HG03066 (cell line): Measurements from ENCODE around the gene GPR183.

ENCODE experiments used
- ATAC-seq: cut with Tn5 transposase; IDR thresholded peaks from one replicate; pipeline ENCODE4 v1.9.1; 2021; ENCODE audit warnings: low read depth; ENCODE audit not compliant: unreplicated experiment

Gene GPR183

DNA sequence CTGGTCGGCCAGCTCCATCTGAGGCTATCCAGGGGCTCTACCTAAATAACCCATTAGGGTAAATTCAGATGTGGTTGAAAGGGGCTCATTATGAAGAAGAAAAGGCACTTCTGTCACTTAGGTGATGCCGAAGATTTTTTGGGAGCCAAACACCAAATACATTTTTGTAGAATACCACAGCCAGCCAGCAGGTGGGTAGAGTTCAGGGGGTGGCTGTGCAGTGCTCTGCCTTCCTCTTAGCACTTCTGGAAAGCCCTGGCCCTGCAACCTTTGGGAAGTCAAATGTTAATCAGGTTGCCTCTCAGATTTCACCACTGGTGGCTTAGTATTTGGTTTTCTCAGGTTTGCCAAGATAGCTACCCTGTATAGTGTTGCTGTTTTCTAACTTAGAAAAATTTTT, 30.5 kb downstream of the GPR183 start:
- ATAC-seq = no peak

DNA sequence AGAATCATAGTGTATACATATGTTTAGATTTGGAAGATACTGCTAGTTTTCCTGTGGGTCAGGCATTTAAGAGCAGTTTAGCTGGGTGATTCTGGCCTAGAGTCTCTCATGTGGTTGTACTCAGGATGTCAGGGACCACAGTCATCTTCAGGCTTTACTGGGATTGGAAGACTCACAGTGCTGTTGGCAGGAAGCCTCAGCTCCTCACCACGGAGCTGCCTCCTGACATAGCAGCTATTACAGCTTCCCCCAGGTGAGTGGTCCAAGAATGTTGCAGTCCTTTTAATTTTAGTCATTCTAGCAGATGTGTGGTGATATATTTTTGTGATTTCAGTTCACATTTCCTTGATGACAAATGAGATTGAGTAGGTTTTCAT, 32.1 kb downstream of the GPR183 start:
- ATAC-seq = no peak

DNA sequence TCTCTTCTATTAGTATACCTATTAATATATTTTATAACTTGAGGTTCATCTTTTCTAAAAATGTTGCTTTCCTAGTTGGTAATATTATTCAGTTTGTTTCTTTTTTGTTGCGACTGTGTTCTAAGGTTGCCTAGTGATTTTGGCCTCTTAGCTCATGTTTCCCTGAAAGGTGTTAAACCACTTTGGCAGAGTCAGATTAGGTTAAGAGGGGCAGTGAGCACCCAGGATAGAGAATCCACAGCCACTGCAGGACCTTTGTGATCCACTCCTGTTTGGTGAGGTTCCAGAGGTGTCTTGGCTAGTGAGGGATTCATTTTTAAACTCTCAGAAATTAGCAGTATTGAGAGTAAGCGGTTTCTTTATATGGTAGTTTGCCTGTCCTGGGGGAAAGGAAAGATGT, 34.1 kb downstream of the GPR183 start:
- ATAC-seq = no peak

DNA sequence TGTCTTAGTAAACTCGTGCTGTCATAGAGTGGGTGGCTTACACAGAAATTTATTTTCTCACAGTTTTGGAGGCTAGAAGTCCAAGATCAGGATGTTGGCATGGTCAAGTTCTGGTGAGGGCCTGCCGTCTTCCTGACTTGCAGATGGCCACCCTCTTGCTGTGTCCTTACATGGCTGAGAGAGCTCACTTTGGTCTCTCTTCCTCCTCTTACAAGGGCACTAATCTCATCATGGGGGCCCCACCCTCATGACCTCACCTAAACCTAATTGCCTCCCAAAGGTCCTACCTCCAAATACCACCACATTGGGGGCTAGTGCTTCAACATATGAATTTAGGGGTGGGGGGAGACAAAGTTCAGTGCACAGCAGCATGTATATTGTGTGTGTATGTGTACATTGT, 34.7 kb downstream of the GPR183 start:
- ATAC-seq = no peak

DNA sequence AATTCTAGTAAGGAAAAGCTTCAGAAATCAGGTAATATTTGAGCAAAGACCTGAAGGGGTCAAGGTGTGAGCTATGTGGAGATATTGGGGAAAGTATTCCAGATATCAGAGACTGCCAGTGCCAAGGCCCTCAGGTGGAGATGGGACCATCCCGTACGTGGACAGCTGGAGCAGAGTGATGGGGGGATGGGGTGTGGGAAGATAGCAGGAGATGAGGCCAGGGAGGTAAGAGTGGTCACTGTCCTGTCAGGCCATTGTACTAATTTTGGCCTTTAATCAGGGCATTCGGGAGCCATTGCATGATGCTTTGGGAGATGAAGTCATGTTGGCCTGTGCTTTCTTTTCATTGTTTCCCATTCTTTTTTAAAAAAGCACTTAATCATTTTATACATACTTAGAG, 36.0 kb downstream of the GPR183 start:
- no peak for ATAC-seq

DNA sequence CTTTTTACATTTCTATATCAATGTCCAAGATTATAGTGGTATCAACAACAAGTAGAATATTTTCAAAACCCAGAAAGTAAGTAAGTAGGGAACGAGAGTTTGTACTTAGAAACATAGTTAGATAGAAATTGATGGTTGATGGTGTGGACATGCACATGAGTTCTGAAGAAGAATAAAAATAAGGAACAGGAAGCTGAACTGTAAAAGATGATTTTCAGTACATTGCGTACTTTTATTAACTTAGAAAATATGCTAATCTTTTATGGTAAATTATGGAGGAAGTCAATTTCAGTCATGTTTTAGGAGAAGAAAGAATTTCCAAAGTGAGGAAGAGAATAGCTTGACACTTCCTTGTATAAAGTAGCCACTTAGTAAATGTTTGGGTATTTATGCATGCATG, 36.7 kb downstream of the GPR183 start:
- ATAC-seq = no peak

DNA sequence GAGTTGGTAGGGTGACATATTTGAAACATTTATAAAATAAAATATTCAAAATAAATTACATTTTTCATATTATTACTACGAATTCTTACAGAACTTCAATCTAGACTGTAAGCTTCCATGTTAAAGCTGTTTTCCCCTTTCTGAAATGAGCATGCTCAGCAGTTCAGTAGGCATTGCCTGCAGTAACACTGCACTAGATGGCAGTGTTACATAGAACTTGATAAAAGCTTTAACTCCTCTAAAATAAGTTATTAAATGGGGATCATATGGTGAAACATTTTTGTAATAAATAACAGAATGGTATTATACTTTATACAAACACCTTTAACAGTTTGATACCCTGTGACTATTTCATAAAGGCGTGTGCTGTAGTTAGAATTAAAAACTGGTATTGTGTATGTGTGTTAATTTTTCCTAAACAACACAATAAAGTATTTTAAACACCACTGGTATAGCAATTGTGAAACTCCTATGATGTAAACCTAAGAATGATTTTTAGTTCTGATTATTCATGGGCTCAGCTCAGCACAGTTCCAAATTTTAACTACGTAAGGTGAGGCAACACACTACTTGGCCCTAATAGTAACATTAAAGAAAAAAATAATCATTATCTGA, 37.5 kb downstream of the GPR183 start:
- ATAC-seq = peak; percentile 64

DNA sequence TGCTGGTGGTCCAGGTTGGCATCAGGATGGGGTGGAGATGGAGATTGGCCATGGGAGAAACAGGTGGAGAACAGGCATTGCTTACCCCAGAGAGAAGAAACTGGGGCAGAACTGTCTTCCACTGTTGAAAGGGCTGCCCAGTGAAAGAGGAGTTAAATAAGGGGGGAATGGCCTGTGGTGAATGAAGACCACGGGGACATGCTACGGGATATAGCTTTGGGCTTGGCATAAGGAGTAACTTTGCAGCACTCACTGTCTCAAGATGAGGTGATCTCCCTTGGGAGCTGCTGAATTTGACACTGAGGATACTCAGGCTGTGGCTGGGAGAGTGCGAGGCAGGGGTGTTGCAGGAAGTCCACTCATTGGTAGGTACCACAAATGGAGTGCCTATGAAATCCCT, 38.4 kb downstream of the GPR183 start:
- ATAC-seq = no peak

DNA sequence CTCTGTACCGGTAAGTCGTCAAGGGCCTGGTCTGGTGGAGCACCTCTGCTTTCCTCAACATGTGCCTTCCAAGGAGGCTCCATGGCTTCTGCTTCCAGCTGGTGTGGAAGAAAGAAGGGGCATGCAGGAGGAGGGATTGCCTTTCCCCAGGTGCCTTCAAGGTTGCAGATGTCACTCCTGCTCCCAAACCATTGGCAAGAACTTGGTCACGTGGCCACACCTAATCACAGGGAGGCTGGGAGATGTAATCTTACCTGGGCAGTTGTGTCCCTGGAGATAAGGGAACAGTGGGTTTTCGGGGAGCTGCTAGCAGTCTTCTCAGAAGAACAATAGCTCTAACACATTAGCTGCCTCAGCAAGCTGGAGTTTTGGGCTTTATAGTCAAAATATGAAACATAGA, 39.3 kb downstream of the GPR183 start:
- ATAC-seq = no peak

DNA sequence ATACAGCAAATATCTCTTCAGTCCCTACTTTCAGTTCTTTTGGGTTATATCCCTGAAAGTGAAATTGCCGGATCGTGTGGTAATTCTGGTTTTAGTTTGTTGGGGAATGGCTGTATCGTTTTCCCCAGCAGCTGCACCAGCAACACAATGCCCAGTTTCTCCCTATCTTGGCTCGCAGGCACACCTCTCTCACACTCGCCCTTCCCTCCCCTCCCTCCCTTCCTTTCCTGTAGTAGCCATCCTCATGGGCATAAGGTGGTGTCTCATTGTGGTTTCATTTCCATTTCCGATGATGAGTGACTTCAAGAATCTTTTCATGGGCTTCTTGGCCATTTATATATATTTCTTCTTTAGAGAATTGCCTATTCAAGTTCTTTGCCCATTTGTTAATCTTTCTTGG, 40.4 kb downstream of the GPR183 start:
- ATAC-seq = no peak

DNA sequence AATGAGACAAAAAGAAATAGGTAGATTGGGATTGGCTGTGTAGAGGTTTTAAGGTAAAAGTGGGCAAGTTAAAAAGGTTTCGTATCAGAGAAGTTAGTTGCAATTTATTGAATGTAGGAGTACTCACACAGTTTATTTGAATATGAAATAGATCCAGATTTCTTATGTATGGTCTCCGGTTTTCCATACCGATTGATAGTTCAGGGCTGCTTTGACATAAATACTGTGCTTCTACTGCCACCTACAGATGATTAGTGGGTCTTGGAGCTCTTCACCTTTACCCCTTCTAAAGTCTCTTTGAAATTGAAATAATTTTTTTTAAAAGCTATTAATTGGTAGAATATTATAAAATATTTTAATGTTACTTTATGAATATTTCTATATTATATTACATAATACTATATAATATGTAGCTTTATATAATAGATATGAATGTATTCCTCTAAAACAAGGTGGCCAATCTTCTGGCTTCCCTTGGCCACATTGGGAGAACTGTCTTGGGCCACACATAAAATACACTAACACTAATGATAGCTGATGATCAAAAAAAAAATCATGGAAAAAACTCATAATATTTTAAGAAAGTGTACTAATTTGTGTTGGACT, 41.3 kb downstream of the GPR183 start:
- no peak for ATAC-seq

DNA sequence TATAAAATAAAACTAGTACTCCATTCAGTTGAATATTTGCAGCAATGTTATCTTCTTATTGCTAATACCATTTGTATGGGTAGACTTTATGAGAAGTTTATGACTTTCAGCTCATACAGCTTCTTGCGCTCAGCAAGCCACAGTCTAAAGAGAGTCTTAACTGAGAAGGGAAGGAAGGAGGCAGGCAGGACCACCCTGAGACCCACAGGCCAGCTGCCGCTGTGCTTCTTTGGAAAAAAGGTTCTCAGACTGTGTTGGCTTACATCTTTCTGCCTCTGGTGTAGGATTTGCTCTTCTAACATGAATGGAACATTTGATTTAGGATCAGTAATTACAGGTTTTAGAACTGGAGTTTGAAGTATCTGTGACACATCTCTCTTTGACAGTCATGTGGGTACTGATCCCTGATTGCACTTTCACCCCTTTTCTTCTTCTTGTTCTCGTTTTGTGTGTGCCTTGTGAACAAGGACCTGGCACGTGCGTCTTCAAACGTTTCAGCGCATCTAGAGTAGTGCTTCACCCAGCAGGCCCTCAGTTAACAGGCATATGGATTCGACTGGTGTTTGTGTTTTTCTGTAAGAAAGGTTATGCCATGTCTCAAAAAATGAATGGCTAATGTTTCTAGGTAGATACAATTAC, 41.9 kb downstream of the GPR183 start:
- no peak for ATAC-seq

DNA sequence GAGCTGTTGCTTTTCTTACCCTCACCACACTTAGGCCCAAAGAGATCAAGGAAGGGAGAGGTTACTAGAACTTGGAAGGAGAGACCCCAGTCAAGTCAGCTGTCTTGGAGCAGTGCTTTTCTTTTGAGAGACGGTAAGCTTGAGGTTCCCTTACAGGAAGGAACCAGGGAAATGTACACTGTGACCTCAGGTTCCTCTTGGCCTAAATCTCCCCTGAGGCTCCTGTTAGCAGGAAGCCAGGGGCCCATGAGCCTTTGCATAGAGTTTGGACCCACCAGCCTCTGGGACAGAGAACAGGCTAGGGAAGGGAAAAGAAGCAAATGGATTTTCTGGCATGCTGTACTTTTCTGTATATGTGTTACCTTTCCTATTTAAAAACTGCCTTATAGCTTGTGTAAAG, 43.1 kb downstream of the GPR183 start:
- no peak for ATAC-seq

DNA sequence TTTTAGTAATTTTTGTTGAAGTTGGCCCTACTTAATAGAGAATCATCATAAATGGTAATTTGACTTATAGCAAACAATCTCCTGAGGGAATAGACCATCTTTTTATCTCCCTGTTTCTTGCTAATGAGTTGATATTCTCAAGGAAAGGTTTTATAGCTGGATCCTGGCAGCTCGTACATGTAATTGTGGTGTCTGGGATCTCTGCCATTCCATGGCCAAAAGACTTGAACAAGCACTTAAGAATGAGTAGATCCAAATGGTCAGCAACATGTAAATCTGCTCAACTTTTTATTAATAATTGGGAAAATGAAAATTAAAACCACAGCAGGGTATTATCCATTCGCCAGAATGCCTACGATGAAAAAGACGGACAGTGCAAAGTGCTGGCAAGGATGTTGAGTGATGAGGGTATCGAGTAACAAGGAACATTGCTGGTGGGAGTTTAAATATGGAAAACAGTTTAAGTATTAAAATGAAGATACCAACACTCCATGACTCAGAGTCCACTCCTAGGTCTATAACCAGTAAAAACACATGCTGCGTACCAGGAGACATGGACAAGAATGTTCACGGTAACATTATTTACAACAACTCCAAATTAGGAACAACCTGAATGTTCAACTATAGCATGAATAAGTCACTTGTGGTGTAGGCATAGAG, 43.9 kb downstream of the GPR183 start:
- no peak for ATAC-seq

DNA sequence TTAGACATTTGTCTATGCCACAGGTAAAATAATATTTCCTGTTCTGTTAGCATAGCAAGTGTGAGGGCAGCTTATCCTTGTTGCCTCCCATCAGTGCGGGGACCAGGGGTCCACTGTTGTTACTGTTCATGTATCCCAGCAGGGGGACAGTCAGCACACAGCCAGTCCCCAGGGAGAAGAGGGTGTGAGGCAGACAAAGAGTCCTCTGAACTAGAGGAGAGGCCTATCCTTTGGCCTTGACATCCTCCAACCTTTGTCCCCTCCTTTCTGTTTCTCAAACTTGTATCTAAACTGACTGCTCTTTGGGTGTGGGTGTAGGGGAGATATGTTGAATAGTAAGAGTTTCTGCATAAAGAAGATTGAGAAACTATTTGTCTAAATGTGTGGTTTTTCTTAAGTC, 46.1 kb downstream of the GPR183 start:
- ATAC-seq = no peak

DNA sequence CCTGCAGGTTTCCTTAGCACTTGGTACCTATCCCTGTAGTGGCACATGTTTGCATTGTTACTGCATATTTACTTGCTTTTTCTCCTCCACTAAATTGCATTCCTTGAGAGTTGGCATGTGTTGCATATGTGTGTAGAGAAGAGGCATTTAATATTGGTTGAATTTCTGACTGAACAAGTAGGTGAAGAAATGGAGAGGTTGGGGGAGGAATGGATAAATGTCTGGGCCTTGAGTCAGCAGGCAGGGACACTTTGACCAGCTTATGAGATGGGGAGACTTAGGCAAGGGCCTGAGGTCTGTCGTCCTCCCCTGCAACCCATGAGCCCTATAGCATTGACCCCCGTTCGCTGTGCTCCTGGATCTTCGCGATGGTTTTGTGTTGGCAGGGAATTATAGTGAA, 47.0 kb downstream of the GPR183 start:
- ATAC-seq = no peak

DNA sequence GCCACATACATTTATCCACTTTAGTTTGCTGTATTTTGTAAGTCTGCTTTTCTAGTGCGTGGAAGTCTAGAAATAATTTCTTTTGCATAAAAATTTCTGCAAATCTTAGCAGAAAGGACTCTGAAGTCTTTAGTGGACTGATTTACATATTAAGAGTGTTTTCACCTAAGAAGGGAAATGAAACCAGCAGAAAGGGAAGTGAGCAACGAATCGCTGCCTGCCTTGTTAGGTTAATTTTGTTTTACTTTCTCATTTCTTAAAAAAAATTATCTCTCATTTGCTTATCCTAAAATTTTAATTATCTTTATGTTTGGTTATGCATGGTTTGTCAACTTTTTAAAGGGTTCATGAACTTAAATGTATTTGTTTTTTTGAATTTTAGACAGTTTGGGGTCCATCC, 48.3 kb downstream of the GPR183 start:
- ATAC-seq = peak; percentile 63

DNA sequence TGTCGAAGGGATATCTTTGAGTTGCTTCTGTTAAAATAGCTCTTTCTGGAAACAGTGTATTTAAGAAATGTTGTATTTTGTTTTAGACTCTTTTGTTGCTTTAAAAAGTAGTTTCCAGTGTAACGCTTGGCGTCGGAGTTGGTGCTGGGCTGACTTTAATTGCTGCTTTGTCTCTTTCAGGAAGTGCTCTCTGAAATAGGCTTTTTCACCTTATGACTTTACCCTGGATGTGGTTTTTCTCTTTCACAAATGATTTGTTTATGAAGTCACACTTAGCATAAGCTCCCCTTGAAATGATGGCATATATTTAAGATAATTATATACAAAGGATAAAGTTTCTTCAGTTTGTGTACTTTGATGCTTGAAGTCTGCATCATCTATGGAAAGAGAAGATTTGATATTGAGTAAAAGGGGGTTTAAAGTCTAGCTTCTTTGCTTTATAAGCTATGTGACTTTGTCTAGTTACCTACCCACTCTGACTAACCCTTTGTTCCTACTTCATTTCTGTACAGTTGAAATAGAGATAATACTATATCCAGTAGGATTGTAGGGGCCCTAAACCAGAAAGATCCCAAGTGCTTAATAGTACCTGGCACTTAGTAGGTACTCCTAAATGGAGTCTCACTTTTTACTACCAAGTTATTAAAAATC, 48.9 kb downstream of the GPR183 start, which contains the start of gene GPR18:
GPR18 (minus strand) TSS at position 170 of the 651 bp plus-strand sequence. CDS start 2,507 bp downstream, outside the sequence.
- peak; percentile 81 for ATAC-seq

DNA sequence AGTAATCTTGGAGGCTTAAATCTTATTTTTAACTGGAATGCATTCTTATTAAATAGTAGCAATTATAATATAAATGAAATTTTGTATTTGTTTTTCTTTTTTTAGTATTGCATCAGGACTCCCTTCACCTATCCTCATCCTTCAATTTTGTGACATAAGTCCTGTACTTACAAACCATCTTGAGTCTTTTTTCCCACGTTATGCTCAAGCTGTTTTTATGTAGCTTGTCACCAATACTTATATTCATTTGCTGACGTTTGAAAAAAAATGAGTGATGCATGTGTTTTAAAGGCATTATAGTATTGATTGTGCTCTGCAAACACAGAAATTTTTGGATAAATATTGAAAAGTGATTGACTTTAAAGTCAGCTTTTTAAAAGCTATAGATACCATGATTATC, 49.9 kb downstream of the GPR183 start:
- ATAC-seq = no peak

DNA sequence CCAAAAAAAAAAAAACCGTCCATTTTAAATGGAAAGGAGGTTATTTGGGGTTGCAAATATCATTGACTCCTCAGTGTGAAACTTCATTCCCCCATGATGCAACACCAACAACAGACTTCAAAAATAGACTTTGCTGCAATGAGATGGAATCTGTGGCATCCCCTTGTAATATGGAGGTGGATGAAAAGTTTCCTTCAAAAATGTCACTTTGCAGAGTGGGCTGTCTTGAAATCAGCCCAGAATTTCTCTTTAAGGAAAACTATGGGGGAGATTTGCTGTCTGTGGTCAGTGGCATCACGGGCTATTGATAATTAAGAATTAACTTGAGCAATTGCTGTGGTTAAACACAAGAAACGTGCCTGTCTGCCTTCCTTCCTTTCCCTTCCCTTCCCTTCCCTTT, 50.5 kb downstream of the GPR183 start:
- ATAC-seq = no peak

DNA sequence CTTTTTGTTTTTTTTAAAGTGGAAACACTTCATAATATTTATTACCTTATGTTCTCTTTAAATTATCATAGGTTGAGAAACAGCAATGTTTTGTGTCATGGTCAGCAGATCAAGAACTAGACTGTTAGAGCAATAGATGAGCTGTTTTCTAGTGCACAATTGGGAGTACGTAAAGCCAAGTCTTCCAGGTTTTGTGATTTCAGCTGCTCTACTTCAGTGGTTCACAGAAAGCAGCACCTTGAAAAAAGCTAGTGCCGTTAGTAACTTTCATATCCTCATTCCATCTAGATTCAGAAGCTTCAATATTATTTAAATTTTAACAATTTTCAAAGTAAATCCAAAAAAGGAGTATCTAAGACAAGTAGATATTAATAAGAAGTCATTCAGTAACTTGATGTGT, 50.9 kb downstream of the GPR183 start:
- peak; percentile 33 for ATAC-seq
